Bone marrow (tissue), 2 donors: Measurements from ENCODE around the gene GSTA4.
"Not testable (repeated sequence)": the region's sequence is repeated elsewhere in the genome, so short reads cannot be mapped to it uniquely, and the experiment has no call there.

Experiments
- DNase-seq, 2 donors: peaks; one replicate each; lab custom pipeline; 2025; lab: John Stamatoyannopoulos, UW

GSTA4 gene

GRCh38 chr6:53014063-53014462, 19.0 kb upstream of the GSTA4 start:
- DNase-seq: no peak

- DNase-seq: no peak
Observed at GRCh38 chr6:53011979-53012378, 16.9 kb upstream of the GSTA4 start.

DNA sequence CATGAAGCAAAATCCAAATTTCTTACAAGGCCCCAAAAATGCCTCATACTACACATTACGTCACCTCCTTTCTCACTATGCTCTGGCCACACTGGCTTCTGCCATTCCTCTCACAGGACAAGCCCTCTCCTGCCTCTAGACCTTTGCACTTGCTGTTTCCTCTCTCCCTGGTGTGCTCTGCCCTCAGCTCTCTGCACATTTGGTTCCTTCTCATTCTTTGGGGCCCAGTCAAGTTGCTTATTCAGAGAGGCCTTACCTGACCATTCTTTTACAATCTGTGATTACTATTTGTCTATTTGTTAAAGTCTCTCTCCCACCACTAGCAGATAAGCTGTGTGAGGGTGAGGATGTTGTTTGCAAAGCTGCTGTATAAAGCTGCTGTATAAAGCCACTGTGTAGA, 15.4 kb upstream of the GSTA4 start:
- DNase-seq: no peak

- DNase-seq: no peak
Observed at GRCh38 chr6:53009511-53009910, 14.4 kb upstream of the GSTA4 start.

GRCh38 chr6:53009056-53009455, 14.0 kb upstream of the GSTA4 start:
- DNase-seq: no peak

GRCh38 chr6:53008192-53008687, 13.2 kb upstream of the GSTA4 start:
- DNase-seq: not testable (repeated sequence)

- DNase-seq: no peak
Observed at GRCh38 chr6:53005663-53006250, 10.7 kb upstream of the GSTA4 start.

- DNase-seq: no peak
Observed at GRCh38 chr6:52999456-52999855, 4.4 kb upstream of the GSTA4 start.

DNA sequence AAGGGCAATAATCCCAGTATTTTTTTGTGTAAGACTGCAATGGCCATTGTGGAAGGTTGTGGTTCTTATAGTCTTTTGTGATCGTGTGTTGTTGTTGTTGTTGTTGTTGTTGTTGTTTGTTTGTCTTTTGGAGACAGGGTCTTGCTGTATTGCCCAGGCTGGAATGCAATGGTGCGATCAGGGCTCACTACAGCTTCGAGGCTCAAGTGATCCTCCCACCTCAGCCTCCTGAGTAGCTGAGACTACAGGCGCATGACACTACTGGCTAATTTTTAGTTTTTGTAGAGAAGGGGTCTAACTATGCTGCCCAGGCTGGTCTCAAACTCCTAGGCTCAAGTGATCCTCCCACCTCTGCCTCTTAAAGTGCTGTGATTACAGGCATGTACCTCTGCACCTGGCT, 3.5 kb upstream of the GSTA4 start:
- no peak for DNase-seq

GRCh38 chr6:52995913-52996645, 995 bp upstream of the GSTA4 start:
- DNase-seq: no peak

- DNase-seq: peak in 1 of 2 donors; percentile 36
Observed at GRCh38 chr6:52994839-52995088, 320 bp downstream of the GSTA4 start.

GRCh38 chr6:52994031-52994838, 849 bp downstream of the GSTA4 start:
- DNase-seq: no peak

- DNase-seq: no peak
Observed at GRCh38 chr6:52992980-52993920, 1.8 kb downstream of the GSTA4 start.

DNA sequence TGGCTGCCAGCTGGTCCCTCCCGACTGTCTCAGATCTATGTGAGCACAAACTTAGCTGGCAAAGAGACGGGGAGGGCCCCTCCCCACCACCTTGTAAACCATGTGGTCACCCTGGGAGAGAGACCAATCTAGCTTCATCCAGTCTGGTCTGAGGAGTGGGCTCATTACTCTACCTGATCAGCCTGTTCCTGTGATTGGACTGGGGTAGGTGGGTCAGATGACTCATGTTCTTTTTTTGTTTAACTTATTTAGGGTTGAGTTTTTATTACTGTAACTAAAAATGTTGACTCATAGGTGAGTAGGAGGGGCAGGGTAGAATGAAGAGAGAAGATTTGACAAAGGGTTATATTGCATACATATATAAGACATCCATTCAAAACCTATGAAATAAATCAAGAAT, 4.7 kb downstream of the GSTA4 start:
- DNase-seq: no peak

- DNase-seq: no peak
Observed at GRCh38 chr6:52985228-52985627, 9.9 kb downstream of the GSTA4 start.

DNA sequence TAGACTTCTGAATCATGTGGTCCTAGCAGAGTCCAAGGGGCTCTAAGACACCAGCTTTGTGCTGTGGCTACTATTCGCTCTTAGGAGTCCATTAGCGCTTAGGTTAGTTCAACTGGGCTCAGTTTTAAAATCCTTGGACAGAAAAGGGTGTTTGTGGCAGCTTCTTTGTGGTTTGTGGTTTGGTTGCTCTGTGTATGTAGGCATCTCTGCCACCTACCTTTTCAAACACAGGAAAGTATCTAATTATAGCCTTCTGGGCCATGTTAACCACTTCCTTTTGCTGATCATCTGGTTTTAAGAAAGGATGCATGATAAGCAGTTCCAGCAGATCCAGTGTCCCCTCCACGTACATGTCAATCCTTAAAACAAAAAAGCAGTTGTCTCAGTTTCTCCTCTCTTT, 10.8 kb downstream of the GSTA4 start:
- DNase-seq: peak in 1 of 2 donors; percentile 31

- DNase-seq: no peak
Observed at GRCh38 chr6:52983159-52983848, 11.8 kb downstream of the GSTA4 start.

GRCh38 chr6:52982680-52983079, 12.4 kb downstream of the GSTA4 start:
- no peak for DNase-seq

GRCh38 chr6:52981222-52981900, 13.7 kb downstream of the GSTA4 start:
- DNase-seq: no peak

GRCh38 chr6:52976591-52977035, 18.5 kb downstream of the GSTA4 start:
- DNase-seq: no peak

GRCh38 chr6:52976149-52976548, 18.9 kb downstream of the GSTA4 start:
- no peak for DNase-seq
